ENCODE data around the gene ITPK1.
A peak's percentile ranks its signal among the peaks of the same experiment; 100 is the strongest.

ITPK1 gene

GRCh38 chr14:92953526-92953925 is 162.2 kb downstream of the ITPK1 start:
- Histone ChIP-seq H4K20me1 (ENCODE audit: insufficient read depth) (no peaks in the 10 kb centered on the region), H3K79me2 (ENCODE audit: insufficient read depth, low read depth) (no peaks in the 10 kb centered on the region), H3K27ac (no peak overlapping the region), H3K4me1 (ENCODE audit: low read depth, poor library complexity, severe bottlenecking) (peaks cover 5% of the 10 kb centered on the region), H2AFZ (ENCODE audit: low read depth) (no peak overlapping the region), H3K4me2 (no peak overlapping the region), H3K9ac (no peak overlapping the region), H3K36me3 (ENCODE audit: insufficient read depth) (no peaks in the 10 kb centered on the region), H3K27me3 (ENCODE audit: insufficient read depth, low read depth) (no peaks in the 10 kb centered on the region), H3K4me3 (IDR thresholded peaks at IDR 0.05; ENCODE audit: insufficient read depth, low read depth, low read length) (no peak overlapping the region)
- no peak for TF ChIP-seq CTCF (conservative IDR thresholded peaks at IDR 0.05; ENCODE audit: low read depth, low read length)

- H3K27me3 ChIP-seq (ENCODE audit: insufficient read depth, low read depth) = no peaks in the 10 kb centered on the region
- H2AFZ ChIP-seq (ENCODE audit: low read depth) = no peak overlapping the region
- peaks cover 5% of the 10 kb centered on the region for H3K4me1 ChIP-seq (ENCODE audit: low read depth, poor library complexity, severe bottlenecking)
- no peak overlapping the region for H3K27ac ChIP-seq
- TF ChIP-seq CTCF (conservative IDR thresholded peaks at IDR 0.05; ENCODE audit: low read depth, low read length) = no peak
- H3K4me2 ChIP-seq = no peak overlapping the region
- no peaks in the 10 kb centered on the region for H4K20me1 ChIP-seq (ENCODE audit: insufficient read depth)
- no peak overlapping the region for H3K4me3 ChIP-seq (IDR thresholded peaks at IDR 0.05; ENCODE audit: insufficient read depth, low read depth, low read length)
- no peaks in the 10 kb centered on the region for H3K79me2 ChIP-seq (ENCODE audit: insufficient read depth, low read depth)
- no peaks in the 10 kb centered on the region for H3K36me3 ChIP-seq (ENCODE audit: insufficient read depth)
- no peak overlapping the region for H3K9ac ChIP-seq
These were observed 163.0 kb downstream of the ITPK1 start for GRCh38 chr14:92952481-92953298.

GRCh38 chr14:92951912-92952471 is 163.7 kb downstream of the ITPK1 start:
- Histone ChIP-seq H3K4me3 (IDR thresholded peaks at IDR 0.05; ENCODE audit: insufficient read depth, low read depth, low read length) (no peak overlapping the region), H3K27ac (no peak overlapping the region), H3K9ac (no peak overlapping the region), H3K4me2 (no peak overlapping the region), H3K27me3 (ENCODE audit: insufficient read depth, low read depth) (no peaks in the 10 kb centered on the region), H3K36me3 (ENCODE audit: insufficient read depth) (no peaks in the 10 kb centered on the region), H3K4me1 (ENCODE audit: low read depth, poor library complexity, severe bottlenecking) (peaks cover 5% of the 10 kb centered on the region), H4K20me1 (ENCODE audit: insufficient read depth) (no peaks in the 10 kb centered on the region), H2AFZ (ENCODE audit: low read depth) (no peak overlapping the region; the same call in 1 of the 2 replicates), H3K79me2 (ENCODE audit: insufficient read depth, low read depth) (no peaks in the 10 kb centered on the region)
- peak; percentile 76 for TF ChIP-seq CTCF (conservative IDR thresholded peaks at IDR 0.05; ENCODE audit: low read depth, low read length)

GRCh38 chr14:92951261-92951660 is 164.5 kb downstream of the ITPK1 start:
- Histone ChIP-seq H3K27ac (no peak overlapping the region), H3K9ac (no peak overlapping the region)
- no peak for TF ChIP-seq CTCF (conservative IDR thresholded peaks at IDR 0.05; ENCODE audit: low read depth, low read length)

More at GRCh38 chr14:92951261-92951660, 164.5 kb downstream of the ITPK1 start:
- Histone ChIP-seq H3K79me2 (ENCODE audit: insufficient read depth, low read depth) (no peaks in the 10 kb centered on the region), H4K20me1 (ENCODE audit: insufficient read depth) (no peaks in the 10 kb centered on the region), H2AFZ (ENCODE audit: low read depth) (no peak overlapping the region), H3K36me3 (ENCODE audit: insufficient read depth) (no peaks in the 10 kb centered on the region), H3K4me2 (no peak overlapping the region), H3K4me1 (ENCODE audit: low read depth, poor library complexity, severe bottlenecking) (peaks cover 5% of the 10 kb centered on the region), H3K4me3 (IDR thresholded peaks at IDR 0.05; ENCODE audit: insufficient read depth, low read depth, low read length) (no peak overlapping the region), H3K27me3 (ENCODE audit: insufficient read depth, low read depth) (no peaks in the 10 kb centered on the region)

All from KMS-11 (cell line).